Right lobe of liver (tissue), 4 donors: Measurements from ENCODE around the gene FOXP1.

Experiments
- CTCF ChIP-seq, 4 donors: fragments of 200-600 bp in 3 of 4; fragments of 450-650 bp in 1 of 4; IDR thresholded peaks; one replicate each; pipeline versions ENCODE4 v1.5.1 to v1.8.0; 2016 to 2022; ENCODE audit warnings: antibody characterized with exemption in 4 of 4, mild to moderate bottlenecking in 2 of 4
- POLR2A ChIP-seq: fragments of 450-650 bp; IDR thresholded peaks from one replicate; pipeline ENCODE4 v1.6.1; 2017; ENCODE audit warnings: antibody characterized with exemption, mild to moderate bottlenecking
- donor health status: DM: no; HTN: no; CAD: no.
- donor health status: DM: no; HTN: no; CAD: no.
- donor health status: DM: no; HTN: yes; CAD: no.

GRCh38 chr3:71002298-71002697 lies 581.2 kb downstream of the FOXP1 start:
- TF ChIP-seq POLR2A, result no peak
- TF ChIP-seq CTCF (IDR thresholded peaks at IDR 0.05), result no peak
